Dendritic cell treated with granulocyte-macrophage colony-stimulating factor and Interleukin-4, amounts not matched to agents 40 ng/mL and 50 ng/mL, for 4 days (primary cell): Measurements from ENCODE around the gene ATP6V0C.

Experiments
- H3K27ac Mint-ChIP-seq: one replicate; pipeline ENCODE4 v1.8.0; 2022; ENCODE audit warnings: mild to moderate bottlenecking, mixed read lengths
- H3K27me3 Mint-ChIP-seq: one replicate; pipeline ENCODE4 v1.8.0; 2022; ENCODE audit warnings: mild to moderate bottlenecking, mixed read lengths
- H3K36me3 Mint-ChIP-seq: one replicate; pipeline ENCODE4 v1.8.0; 2022; ENCODE audit warnings: low read depth, mixed read lengths
- H3K4me1 Mint-ChIP-seq: one replicate; pipeline ENCODE4 v1.8.0; 2022; ENCODE audit warnings: low read depth, mixed read lengths
- H3K4me3 Mint-ChIP-seq: one replicate; pipeline ENCODE4 v1.8.0; 2022; ENCODE audit warnings: mild to moderate bottlenecking, moderate library complexity, mixed read lengths
- H3K9me3 Mint-ChIP-seq: one replicate; pipeline ENCODE4 v1.8.0; 2022; ENCODE audit warnings: mixed read lengths
- intact Hi-C: fragments of 100-400 bp; cut with micrococcal nuclease; formaldehyde crosslinking; loops from one replicate; pipeline ENCODE4 v1.15.0; 2022

Gene ATP6V0C

GRCh38 chr16:2517954-2518605, 4.3 kb downstream of the ATP6V0C start:
- no peaks in the 10 kb centered on the region for H3K27me3 Mint-ChIP-seq
- intact Hi-C loops, result no loop called here
- peaks cover 92% of the 10 kb centered on the region for H3K36me3 Mint-ChIP-seq
- H3K4me1 Mint-ChIP-seq, result peaks cover 66% of the 10 kb centered on the region
- H3K9me3 Mint-ChIP-seq, result no peaks in the 10 kb centered on the region
- peak overlapping the region; percentile 99 for H3K27ac Mint-ChIP-seq
- peak overlapping the region; percentile 91 for H3K4me3 Mint-ChIP-seq

GRCh38 chr16:2518823-2519710, 5.3 kb downstream of the ATP6V0C start:
- H3K36me3 Mint-ChIP-seq, result peaks cover 97% of the 10 kb centered on the region
- intact Hi-C loops, result no loop called here
- no peaks in the 10 kb centered on the region for H3K9me3 Mint-ChIP-seq

DNA sequence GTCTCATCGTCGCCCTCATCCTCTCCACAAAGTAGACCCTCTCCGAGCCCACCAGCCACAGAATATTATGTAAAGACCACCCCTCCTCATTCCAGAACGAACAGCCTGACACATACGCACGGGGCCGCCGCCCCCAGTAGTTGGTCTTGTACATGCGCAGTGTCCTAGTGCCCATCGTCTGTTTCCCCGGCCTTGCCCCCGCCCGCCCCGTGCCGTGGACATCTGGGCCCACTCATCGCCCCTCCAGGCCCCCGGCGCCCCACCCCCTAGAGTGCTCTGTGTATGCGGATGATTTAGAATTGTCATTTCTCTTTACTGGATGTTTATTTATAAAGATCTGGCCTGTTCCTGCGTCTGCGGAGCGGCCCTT, 5.9 kb downstream of the ATP6V0C start:
- Mint-ChIP-seq H3K9me3 (no peaks in the 10 kb centered on the region), H3K27ac (peak overlapping the region; percentile 99), H3K4me3 (peak overlapping the region; percentile 91), H3K4me1 (peaks cover 78% of the 10 kb centered on the region), H3K36me3 (peaks cover 97% of the 10 kb centered on the region), H3K27me3 (no peaks in the 10 kb centered on the region)
- intact Hi-C loops, result loop anchor here (2.0 kb wide), 1 partner anchor 17 kb away; no protein-coding TSS in a partner anchor

More at GRCh38 chr16:2518823-2519710, 5.3 kb downstream of the ATP6V0C start:
- Mint-ChIP-seq H3K27me3 (no peaks in the 10 kb centered on the region), H3K27ac (peak overlapping the region; percentile 99), H3K4me1 (peaks cover 72% of the 10 kb centered on the region), H3K4me3 (peak overlapping the region; percentile 91)

DNA sequence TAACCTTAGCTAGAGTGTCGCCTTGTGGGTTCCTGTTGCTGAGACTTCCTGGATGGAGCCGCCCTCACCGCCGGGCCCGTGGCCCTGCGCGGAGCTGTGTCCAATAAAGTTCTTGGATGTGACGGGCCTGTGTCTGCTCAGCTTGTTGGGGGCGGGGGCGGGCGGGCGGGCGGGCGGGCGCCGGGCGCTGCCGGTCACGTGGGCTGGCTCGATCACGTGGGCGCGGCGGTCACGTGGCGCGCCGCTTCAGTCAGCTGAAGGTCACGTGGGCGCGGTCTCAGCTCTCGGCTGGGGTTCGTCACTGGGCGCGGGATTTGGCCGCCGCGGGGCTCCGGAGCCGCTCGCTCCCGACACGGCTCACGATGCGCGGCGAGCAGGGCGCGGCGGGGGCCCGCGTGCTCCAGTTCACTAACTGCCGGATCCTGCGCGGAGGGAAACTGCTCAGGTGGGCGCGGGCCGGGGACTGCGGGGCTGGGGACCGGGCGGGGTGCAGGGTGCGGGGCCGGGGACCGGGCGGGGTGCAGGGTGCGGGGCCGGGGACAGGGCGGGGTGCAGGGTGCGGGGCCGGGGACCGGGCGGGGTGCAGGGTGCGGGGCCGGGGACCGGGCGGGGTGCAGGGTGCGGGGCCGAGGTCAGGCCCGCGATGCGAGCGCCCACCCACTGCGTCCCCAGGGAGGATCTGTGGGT, 6.5 kb downstream of the ATP6V0C start, which contains the start of gene AMDHD2:
AMDHD2 (plus strand) TSS at position 275 of the 687 bp plus-strand sequence; CDS start at position 363, 88 bp downstream.
- Mint-ChIP-seq H3K4me3 (peak within 1 kb of the TSS; percentile 91), H3K27ac (peak within 1 kb of the TSS; percentile 99), H3K27me3 (no peaks in the 10 kb centered on the region), H3K36me3 (peaks cover 97% of the 10 kb centered on the region), H3K4me1 (peaks cover 75% of the 10 kb centered on the region), H3K9me3 (no peaks in the 10 kb centered on the region)
- intact Hi-C loops, result loop anchor here (2.0 kb wide), 1 partner anchor 17 kb away; no protein-coding TSS in a partner anchor

- H3K27ac Mint-ChIP-seq, result peak overlapping the region; percentile 99
- H3K36me3 Mint-ChIP-seq, result peaks cover 97% of the 10 kb centered on the region
- peaks cover 72% of the 10 kb centered on the region for H3K4me1 Mint-ChIP-seq
- no peaks in the 10 kb centered on the region for H3K9me3 Mint-ChIP-seq
- H3K4me3 Mint-ChIP-seq, result peak overlapping the region; percentile 83
- intact Hi-C loops, result loop anchor here (2.0 kb wide), 1 partner anchor 16 kb away; no protein-coding TSS in a partner anchor
- no peaks in the 10 kb centered on the region for H3K27me3 Mint-ChIP-seq
Measured at GRCh38 chr16:2520784-2521531, 7.2 kb downstream of the ATP6V0C start.

GRCh38 chr16:2523801-2524231, 10.1 kb downstream of the ATP6V0C start:
- no peaks in the 10 kb centered on the region for H3K27me3 Mint-ChIP-seq
- H3K4me1 Mint-ChIP-seq, result peaks cover 49% of the 10 kb centered on the region
- H3K27ac Mint-ChIP-seq, result no peak overlapping the region
- no peak overlapping the region for H3K4me3 Mint-ChIP-seq
- peaks cover 97% of the 10 kb centered on the region for H3K36me3 Mint-ChIP-seq
- no peaks in the 10 kb centered on the region for H3K9me3 Mint-ChIP-seq
- intact Hi-C loops, result no loop called here

DNA sequence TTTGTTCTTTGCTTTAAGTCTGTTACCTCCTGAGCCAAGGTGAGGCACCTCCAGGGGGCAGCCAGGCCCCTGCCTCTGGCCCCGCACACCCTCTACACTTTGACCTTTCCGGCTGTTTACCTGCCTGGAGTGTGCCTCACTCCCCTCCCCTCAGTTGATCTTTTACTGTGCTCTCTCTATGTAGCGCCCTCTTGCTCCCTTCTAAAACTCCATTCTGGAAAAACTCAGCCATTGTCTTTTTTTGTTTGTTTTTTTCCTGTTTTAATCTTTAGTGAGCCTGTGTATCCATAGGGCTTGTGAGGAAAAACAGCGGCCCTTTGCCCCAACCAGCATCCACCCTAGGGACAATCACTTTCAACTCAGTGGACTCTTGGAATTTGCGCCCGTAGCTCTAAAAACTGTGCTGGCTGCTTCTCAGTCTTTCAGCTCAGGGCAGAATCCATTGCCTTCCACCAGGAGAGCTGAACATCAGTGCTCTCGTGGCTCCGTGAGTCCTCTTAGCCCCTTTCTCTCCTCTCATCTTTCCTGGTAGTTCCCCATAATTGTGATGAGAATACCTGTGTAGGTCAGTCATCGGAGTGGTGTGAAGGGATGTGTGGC, 10.7 kb downstream of the ATP6V0C start:
- intact Hi-C loops, result no loop called here
- H3K9me3 Mint-ChIP-seq, result no peaks in the 10 kb centered on the region
- H3K27me3 Mint-ChIP-seq, result no peaks in the 10 kb centered on the region
- H3K4me1 Mint-ChIP-seq, result peaks cover 43% of the 10 kb centered on the region
- H3K27ac Mint-ChIP-seq, result no peak overlapping the region
- no peak overlapping the region for H3K4me3 Mint-ChIP-seq
- peaks cover 97% of the 10 kb centered on the region for H3K36me3 Mint-ChIP-seq

DNA sequence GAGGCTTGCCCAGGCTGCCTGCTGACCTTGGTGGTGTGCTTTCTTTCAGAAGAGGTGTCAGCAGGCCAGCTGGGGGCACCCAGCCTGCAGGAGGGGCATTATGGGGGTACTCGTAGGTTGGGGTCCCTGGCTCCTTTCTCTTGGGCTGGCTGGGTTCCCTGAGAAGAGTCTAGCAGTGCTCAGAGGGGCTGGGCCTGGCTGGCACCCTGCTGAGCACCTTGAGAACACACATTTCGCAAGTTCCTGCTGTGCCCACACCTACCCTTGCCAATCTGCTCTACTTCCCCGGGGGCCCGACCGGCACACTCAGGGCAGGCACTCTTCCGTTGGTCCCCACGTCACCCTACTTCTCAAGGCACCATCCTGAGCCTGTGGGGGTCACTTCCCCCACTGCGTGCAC, 12.4 kb downstream of the ATP6V0C start:
- Mint-ChIP-seq H3K4me1 (peaks cover 51% of the 10 kb centered on the region), H3K27me3 (no peaks in the 10 kb centered on the region), H3K9me3 (no peaks in the 10 kb centered on the region), H3K4me3 (no peak overlapping the region), H3K36me3 (peaks cover 95% of the 10 kb centered on the region), H3K27ac (no peak overlapping the region)
- intact Hi-C loops, result no loop called here

DNA sequence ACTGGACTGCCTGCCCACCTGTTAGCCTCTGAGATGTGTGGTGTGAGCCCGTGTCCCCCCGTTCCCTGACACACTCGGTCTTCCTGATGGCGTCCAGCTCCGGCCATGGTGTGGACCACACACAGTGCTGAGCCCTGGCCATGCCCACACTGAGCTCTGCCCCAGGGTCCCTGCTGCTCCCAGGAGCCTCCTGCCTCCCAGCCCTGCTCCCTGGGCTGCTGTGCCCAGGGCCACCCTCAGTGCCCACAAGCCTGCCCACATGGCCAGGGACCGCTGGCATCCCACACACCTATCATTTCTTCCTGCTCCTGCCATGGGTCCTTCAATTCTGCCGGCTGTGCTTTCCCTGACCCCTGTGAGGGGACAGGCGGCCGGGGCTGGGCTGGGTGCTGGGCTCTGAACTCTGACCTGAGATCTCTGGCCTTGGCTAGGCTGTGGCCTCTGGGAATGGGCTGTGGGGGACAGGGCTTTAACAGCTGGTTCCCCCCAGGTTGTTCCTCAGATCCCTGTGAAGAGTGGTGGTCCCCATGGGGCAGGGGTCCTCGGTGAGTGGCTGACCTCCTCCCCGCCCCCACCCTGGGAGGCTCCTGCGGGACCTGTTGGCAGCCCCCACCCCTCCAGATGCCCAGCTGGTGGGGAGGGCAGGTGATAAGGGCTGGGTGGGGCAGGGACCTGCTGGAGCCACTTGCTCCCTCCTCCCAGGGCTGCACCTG, 13.5 kb downstream of the ATP6V0C start:
- Mint-ChIP-seq H3K4me3 (no peak overlapping the region), H3K36me3 (peaks cover 87% of the 10 kb centered on the region), H3K27ac (peak overlapping the region; percentile 69), H3K9me3 (no peaks in the 10 kb centered on the region), H3K27me3 (no peaks in the 10 kb centered on the region), H3K4me1 (peaks cover 48% of the 10 kb centered on the region)
- intact Hi-C loops, result no loop called here

GRCh38 chr16:2527784-2528100, 14.0 kb downstream of the ATP6V0C start:
- intact Hi-C loops, result no loop called here
- no peak overlapping the region for H3K27ac Mint-ChIP-seq
- H3K4me1 Mint-ChIP-seq, result peaks cover 53% of the 10 kb centered on the region
- H3K9me3 Mint-ChIP-seq, result no peaks in the 10 kb centered on the region
- no peak overlapping the region for H3K4me3 Mint-ChIP-seq
- H3K36me3 Mint-ChIP-seq, result peaks cover 89% of the 10 kb centered on the region
- no peaks in the 10 kb centered on the region for H3K27me3 Mint-ChIP-seq

DNA sequence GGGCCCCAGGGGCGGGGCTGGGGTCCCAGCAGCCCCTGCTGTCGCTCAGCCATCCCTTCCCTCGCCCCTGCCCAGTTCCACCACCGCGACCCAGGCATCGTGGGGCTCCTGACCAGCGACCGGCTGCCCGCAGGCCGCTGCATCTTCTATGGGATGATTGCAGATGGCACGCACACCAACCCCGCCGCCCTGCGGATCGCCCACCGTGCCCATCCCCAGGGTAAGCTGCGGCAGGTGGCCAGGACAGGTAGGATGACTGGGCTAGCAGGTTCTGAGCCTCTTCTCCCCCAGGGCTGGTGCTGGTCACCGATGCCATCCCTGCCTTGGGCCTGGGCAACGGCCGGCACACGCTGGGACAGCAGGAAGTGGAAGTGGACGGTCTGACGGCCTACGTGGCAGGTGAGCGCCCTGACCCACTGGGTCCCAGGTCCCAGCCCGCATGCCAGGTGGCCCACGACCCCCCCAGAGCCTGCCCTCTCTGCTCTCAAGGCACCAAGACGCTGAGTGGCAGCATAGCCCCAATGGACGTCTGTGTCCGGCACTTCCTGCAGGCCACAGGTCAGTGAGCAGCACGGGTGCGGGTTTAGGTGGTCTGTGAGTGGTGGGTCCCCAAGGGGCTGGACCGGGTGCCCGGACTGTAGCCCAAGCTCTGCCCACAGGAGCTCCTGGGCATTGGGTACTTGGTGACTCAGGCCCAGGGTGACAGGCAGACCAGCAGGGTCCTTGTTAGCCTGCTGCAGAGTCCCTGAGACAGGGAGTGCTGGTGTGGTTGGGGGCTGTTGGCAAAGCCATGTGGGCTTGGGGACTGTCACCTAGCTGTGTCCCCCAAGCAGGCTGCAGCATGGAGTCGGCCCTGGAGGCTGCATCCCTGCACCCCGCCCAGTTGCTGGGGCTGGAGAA, 14.7 kb downstream of the ATP6V0C start:
- Mint-ChIP-seq H3K27me3 (no peaks in the 10 kb centered on the region), H3K4me3 (no peak overlapping the region), H3K9me3 (no peaks in the 10 kb centered on the region), H3K27ac (no peak overlapping the region), H3K4me1 (peaks cover 55% of the 10 kb centered on the region), H3K36me3 (peaks cover 83% of the 10 kb centered on the region)
- intact Hi-C loops, result no loop called here
